ENCODE results near the gene VPS51. TPM values are rescaled to one million over a fixed set of nuclear protein-coding genes. Genes with fewer than 3 reads are reported as not detected.

The VPS51 gene
- polyA plus RNA-seq, 10 donors, result 75.4 to 150 (median 107) TPM

Other genes with a start within 250 kb of the VPS51 start
- 100 to 1,000 TPM in 3 of 10 donors, 10 to 100 TPM in 7; 64.4 to 115 (median 92.9) TPM for gene EHD1, start 217.6 kb upstream of the VPS51 start, polyA plus RNA-seq (ENCODE audit: insufficient read length in 10 of 10)
- gene ATG2A, start 179.0 kb upstream of the VPS51 start, polyA plus RNA-seq (ENCODE audit: insufficient read length in 10 of 10), result 10 to 100 TPM in 7 of 10 donors, 1 to 10 TPM in 3; 8.1 to 13.5 (median 11.1) TPM
- 10 to 100 TPM in 8 of 10 donors, 1 to 10 TPM in 2; 10.0 to 13.0 (median 11.3) TPM for gene PPP2R5B, start 171.5 kb upstream of the VPS51 start, polyA plus RNA-seq (ENCODE audit: insufficient read length in 10 of 10)
- under 1 TPM in 2 of 10 donors, not detected in 8; 0.27 to 0.45 TPM for gene GPHA2, start 160.3 kb upstream of the VPS51 start, polyA plus RNA-seq (ENCODE audit: insufficient read length in 10 of 10)
- under 1 TPM in 1 of 10 donors, not detected in 9; 0.20 TPM for gene MAJIN, start 124.1 kb upstream of the VPS51 start, polyA plus RNA-seq (ENCODE audit: insufficient read length in 10 of 10)
- 1 to 10 TPM in 6 of 10 donors, under 1 TPM in 4; 0.79 to 1.6 (median 1.1) TPM for gene BATF2, start 99.2 kb upstream of the VPS51 start, polyA plus RNA-seq (ENCODE audit: insufficient read length in 10 of 10)
- gene ARL2, start 82.1 kb upstream of the VPS51 start, polyA plus RNA-seq (ENCODE audit: insufficient read length in 10 of 10), result 10 to 100 TPM; 60.2 to 90.7 (median 76.5) TPM
- 10 to 100 TPM; 17.5 to 25.7 (median 22.5) TPM for gene SNX15, start 68.8 kb upstream of the VPS51 start, polyA plus RNA-seq (ENCODE audit: insufficient read length in 10 of 10)
- gene SAC3D1, start 55.0 kb upstream of the VPS51 start, polyA plus RNA-seq (ENCODE audit: insufficient read length in 10 of 10), result 10 to 100 TPM in 8 of 10 donors, 1 to 10 TPM in 2; 9.6 to 14.9 (median 12.1) TPM
- gene NAALADL1, start 37.7 kb upstream of the VPS51 start, polyA plus RNA-seq (ENCODE audit: insufficient read length in 10 of 10), result 1 to 10 TPM; 6.3 to 10.0 (median 7.6) TPM
- 10 to 100 TPM in 7 of 10 donors, 1 to 10 TPM in 3; 8.2 to 19.0 (median 10.9) TPM for gene CDCA5, start 12.2 kb upstream of the VPS51 start, polyA plus RNA-seq (ENCODE audit: insufficient read length in 10 of 10)
- 10 to 100 TPM; 16.9 to 27.3 (median 20.1) TPM for gene ZFPL1, start 12.0 kb upstream of the VPS51 start, polyA plus RNA-seq (ENCODE audit: insufficient read length in 10 of 10)
- 10 to 100 TPM in 5 of 10 donors, 1 to 10 TPM in 5; 6.4 to 12.8 (median 10.2) TPM for gene TM7SF2, start 15.7 kb downstream of the VPS51 start, polyA plus RNA-seq (ENCODE audit: insufficient read length in 10 of 10)
- gene ZNHIT2, start 21.5 kb downstream of the VPS51 start, polyA plus RNA-seq (ENCODE audit: insufficient read length in 10 of 10), result 1 to 10 TPM; 3.6 to 5.8 (median 4.4) TPM
- gene FAU, start 25.9 kb downstream of the VPS51 start, polyA plus RNA-seq (ENCODE audit: insufficient read length in 10 of 10), result 1,000 to 10,000 TPM in 4 of 10 donors, 100 to 1,000 TPM in 6; 706 to 1,181 (median 912) TPM
- 10 to 100 TPM; 17.5 to 26.5 (median 23.4) TPM for gene MRPL49, start 26.1 kb downstream of the VPS51 start, polyA plus RNA-seq (ENCODE audit: insufficient read length in 10 of 10)
- gene SYVN1, start 38.3 kb downstream of the VPS51 start, polyA plus RNA-seq (ENCODE audit: insufficient read length in 10 of 10), result 10 to 100 TPM; 37.4 to 45.1 (median 38.9) TPM
- gene SPDYC, start 74.0 kb downstream of the VPS51 start, polyA plus RNA-seq (ENCODE audit: insufficient read length in 10 of 10), result under 1 TPM in 2 of 10 donors, not detected in 8; 0.17 to 0.20 TPM
- gene CAPN1, start 85.7 kb downstream of the VPS51 start, polyA plus RNA-seq (ENCODE audit: insufficient read length in 10 of 10), result 10 to 100 TPM; 65.5 to 83.6 (median 74.5) TPM
- 10 to 100 TPM; 28.6 to 45.5 (median 34.7) TPM for gene POLA2, start 165.7 kb downstream of the VPS51 start, polyA plus RNA-seq (ENCODE audit: insufficient read length in 10 of 10)
- gene CDC42EP2, start 218.7 kb downstream of the VPS51 start, polyA plus RNA-seq (ENCODE audit: insufficient read length in 10 of 10), result 10 to 100 TPM; 19.7 to 32.2 (median 27.1) TPM
- gene DPF2, start 237.6 kb downstream of the VPS51 start, polyA plus RNA-seq (ENCODE audit: insufficient read length in 10 of 10), result 10 to 100 TPM; 44.0 to 59.0 (median 48.1) TPM